Stimulated activated naive CD8-positive, alpha-beta T cell treated with anti-CD3 and anti-CD28 coated beads, Interleukin-15, amount 100 ng/mL, for 72 hours (primary cell): Measurements from ENCODE around the gene SLC16A9.
"Not testable (repeated sequence)": the region's sequence is repeated elsewhere in the genome, so short reads cannot be mapped to it uniquely, and the experiment has no call there.

Experiments used
- ATAC-seq: fragments of 150-1000 bp; cut with Tn5 transposase; 2 replicates; pipeline ENCODE4 v1.10.0; 2021; ENCODE audit warnings: mild to moderate bottlenecking, moderate library complexity
- DNase-seq, 2 donors: peaks; one replicate each; pipeline ENCODE4 v3.0.0; 2021 to 2022
- H3K27ac Mint-ChIP-seq, 2 donors: one replicate each; pipeline ENCODE4 v1.8.0; 2022; ENCODE audit warnings: mild to moderate bottlenecking in 2 of 2, mixed read lengths in 2 of 2, moderate library complexity in 2 of 2
- H3K27me3 Mint-ChIP-seq: one replicate; pipeline ENCODE4 v1.8.0; 2022; ENCODE audit warnings: mixed read lengths
- H3K4me1 Mint-ChIP-seq: one replicate; pipeline ENCODE4 v1.8.0; 2022; ENCODE audit warnings: mild to moderate bottlenecking, mixed read lengths
- H3K4me3 Mint-ChIP-seq, 2 donors: one replicate each; pipeline ENCODE4 v1.8.0; 2022; ENCODE audit warnings: mild to moderate bottlenecking in 2 of 2, mixed read lengths in 2 of 2, moderate library complexity in 1 of 2
- H3K9me3 Mint-ChIP-seq, 2 donors: one replicate each; pipeline ENCODE4 v1.8.0; 2022; ENCODE audit warnings: mixed read lengths in 2 of 2

Gene SLC16A9

DNA sequence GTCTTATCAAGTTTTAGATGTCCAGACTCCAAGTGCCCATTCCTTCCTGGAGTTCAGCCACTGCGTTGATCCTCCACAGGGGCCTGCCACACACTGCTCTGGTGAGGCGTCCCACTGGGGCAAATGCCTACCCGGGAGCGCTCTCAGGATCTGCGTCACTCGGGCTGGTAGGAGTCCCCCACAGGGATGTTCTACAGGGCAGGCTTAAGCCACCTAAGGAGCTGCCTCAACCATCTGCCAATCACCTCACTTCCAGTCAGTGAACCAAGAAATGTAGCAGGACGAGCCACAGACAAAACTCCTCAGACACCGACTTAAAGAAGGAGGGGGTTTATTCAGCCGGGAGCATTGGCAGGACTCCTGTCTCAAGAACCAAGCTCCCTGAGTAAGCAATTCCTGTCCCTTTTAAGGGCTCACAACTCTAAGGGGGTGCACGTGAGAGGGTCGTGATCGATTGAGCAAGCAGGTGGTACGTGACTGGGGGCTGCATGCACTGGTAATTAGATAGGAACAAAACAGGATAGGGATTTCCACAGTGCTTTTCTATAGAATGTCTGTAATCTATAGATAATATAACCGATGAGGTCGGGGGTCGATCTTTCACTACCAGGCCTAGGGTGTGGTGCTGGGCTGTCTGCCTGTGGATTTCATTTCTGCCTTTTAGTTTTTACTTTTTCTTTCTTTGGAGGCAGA is 23.8 kb upstream of the SLC16A9 start:
- DNase-seq, H3K4me1 Mint-ChIP-seq, H3K27ac Mint-ChIP-seq, H3K4me3 Mint-ChIP-seq, H3K9me3 Mint-ChIP-seq, ATAC-seq: not testable (repeated sequence)
- H3K27me3 Mint-ChIP-seq, result peaks cover 11% of the 10 kb centered on the region

DNA sequence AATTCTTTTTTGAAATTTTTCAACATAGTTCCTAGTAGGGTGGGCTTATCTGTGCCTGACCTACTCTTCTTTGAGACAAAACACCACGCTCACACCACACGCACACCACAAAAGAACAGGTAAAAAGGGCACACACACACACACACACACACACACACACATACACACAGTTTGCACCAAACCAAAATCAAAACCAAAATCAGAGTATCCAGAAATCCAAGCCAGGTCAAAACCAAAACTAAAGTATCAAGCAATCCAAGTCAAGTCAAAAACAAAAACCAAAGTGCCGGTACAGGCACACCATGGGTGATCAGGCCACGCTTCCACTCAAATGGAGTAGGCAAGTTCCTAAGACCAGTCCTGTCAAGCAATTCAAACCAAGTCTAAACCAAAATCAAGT is 23.2 kb upstream of the SLC16A9 start:
- H3K9me3 Mint-ChIP-seq, H3K4me3 Mint-ChIP-seq, H3K27ac Mint-ChIP-seq, ATAC-seq, H3K27me3 Mint-ChIP-seq, DNase-seq, H3K4me1 Mint-ChIP-seq: not testable (repeated sequence)

DNA sequence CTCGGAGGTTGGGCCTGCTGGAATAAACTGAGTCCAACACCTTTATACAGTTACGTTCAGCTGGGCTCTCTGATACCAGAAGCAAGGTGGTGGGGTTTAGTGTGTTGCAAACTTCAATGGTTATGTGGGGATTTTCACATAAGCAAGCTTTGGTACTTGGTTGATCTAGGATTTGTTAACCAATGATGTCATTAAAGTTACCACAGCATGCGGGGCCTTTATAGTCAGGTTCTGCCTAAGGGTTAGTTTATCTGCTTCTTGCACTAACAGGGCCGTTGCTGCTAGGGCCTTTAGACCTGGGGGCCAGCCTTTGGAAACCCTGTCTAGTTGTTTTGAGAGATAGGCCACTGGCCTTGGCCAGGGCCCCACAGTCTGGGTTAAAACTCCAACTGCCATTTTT is 19.5 kb upstream of the SLC16A9 start:
- ATAC-seq, H3K4me1 Mint-ChIP-seq, H3K27ac Mint-ChIP-seq, H3K27me3 Mint-ChIP-seq, DNase-seq, H3K9me3 Mint-ChIP-seq, H3K4me3 Mint-ChIP-seq: not testable (repeated sequence)

DNA sequence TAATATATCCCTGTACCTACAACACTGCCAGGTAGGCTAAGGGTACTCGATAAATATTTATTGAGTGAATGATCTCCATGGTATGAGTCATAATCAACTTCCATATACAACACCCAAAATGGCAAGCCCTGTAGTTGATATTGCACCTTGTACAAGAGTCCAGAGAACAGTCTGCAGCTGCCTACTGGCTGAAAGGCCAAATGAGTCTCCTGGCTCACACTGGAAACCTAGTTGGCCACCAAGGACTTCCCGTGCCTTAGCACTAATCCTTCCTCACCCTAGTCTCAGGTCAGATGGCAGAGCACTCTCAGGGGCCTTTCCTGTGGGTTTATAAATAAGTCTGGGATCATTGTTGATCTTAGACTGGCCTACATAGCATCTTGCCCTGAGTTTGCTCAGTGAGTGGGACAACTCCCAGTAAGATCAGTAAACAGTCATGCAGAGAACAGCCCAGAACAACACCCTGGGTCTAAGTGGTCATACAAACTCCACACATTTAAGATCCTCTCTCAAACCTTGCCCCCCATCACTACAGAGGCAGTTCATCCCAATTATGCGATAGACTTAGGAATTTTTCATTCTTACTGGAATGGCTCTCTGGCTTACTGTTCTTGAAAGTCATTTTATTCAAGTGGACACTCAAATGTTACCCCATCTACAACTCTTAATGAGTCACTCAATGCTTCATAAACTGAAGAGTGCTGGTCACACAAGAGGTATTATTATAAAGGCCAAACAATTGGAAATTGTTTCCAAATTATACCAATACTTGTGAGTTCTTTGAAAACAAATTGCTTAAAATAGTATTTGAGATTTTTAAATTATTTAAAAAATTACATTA is 14.7 kb upstream of the SLC16A9 start:
- no peak overlapping the region for H3K27ac Mint-ChIP-seq
- peaks cover 7% of the 10 kb centered on the region for H3K27me3 Mint-ChIP-seq
- ATAC-seq, result no peak
- no peak for DNase-seq
- H3K4me3 Mint-ChIP-seq, result no peak overlapping the region
- no peaks in the 10 kb centered on the region for H3K9me3 Mint-ChIP-seq
- H3K4me1 Mint-ChIP-seq, result no peaks in the 10 kb centered on the region

DNA sequence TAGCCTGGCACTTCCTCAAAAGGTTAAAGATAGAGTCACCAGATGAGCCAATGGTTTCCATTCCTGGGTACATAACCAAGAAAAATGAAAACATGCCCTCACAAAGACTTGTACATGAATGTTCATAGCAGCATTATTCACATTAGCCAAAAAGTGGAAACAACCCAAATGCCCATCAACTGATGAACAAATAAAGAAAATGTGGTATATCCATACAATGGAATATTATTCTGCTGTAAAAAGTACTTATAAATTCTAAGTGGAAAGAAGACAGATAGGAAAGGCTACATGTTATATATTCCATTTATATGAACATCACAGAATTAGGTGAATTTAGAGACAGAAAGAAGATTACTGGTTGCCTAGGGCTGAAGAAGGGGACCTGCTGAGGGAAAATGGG is 10.7 kb upstream of the SLC16A9 start:
- no peaks in the 10 kb centered on the region for H3K9me3 Mint-ChIP-seq
- peaks cover 30% of the 10 kb centered on the region for H3K27me3 Mint-ChIP-seq
- no peak overlapping the region for H3K27ac Mint-ChIP-seq
- H3K4me1 Mint-ChIP-seq, result no peaks in the 10 kb centered on the region
- no peak for ATAC-seq
- H3K4me3 Mint-ChIP-seq, result no peak overlapping the region
- DNase-seq, result no peak

DNA sequence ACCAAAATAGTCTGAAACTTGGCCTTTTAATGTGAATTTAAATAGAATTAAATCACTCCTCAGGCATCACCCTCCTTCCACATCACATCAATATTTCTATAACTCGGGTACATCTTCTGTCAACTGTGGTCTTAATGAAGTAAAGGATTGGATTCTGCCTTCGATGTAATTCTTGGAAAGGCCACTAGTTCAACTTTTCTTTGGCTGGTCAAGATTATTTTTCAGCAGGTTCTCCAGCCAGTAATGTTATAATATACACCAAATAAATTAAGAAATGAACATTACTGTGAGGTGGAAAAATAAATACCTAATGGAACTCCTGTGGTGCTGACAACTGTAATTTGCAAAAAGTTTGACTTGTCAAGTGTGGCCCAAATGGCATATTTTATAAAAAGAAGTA is 9.7 kb upstream of the SLC16A9 start:
- H3K27me3 Mint-ChIP-seq, result peaks cover 34% of the 10 kb centered on the region
- H3K4me3 Mint-ChIP-seq, result no peak overlapping the region
- no peaks in the 10 kb centered on the region for H3K4me1 Mint-ChIP-seq
- no peaks in the 10 kb centered on the region for H3K9me3 Mint-ChIP-seq
- no peak for ATAC-seq
- DNase-seq, result no peak
- no peak overlapping the region for H3K27ac Mint-ChIP-seq

DNA sequence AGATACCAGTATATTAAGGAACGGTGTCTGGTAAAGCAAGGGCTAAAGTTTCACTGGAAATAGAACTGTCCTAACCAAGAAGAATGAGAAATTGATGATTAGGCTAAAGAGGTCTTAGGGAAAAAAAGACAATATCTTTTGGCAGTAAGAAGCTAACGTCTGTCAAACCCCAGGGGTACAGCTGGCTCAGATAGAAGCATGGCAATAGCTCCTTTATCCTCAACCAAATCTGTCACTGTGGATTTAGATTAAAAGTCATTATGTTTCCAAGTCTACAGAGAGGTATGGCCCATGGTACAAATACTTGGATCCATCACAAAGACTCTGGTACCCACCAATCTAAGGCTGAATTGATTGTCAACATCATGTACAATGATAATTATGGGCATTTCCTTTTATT is 8.6 kb upstream of the SLC16A9 start:
- Mint-ChIP-seq H3K9me3 (no peaks in the 10 kb centered on the region), H3K4me1 (no peaks in the 10 kb centered on the region), H3K27ac (no peak overlapping the region), H3K27me3 (peaks cover 45% of the 10 kb centered on the region), H3K4me3 (no peak overlapping the region)
- ATAC-seq, result no peak
- no peak for DNase-seq

DNA sequence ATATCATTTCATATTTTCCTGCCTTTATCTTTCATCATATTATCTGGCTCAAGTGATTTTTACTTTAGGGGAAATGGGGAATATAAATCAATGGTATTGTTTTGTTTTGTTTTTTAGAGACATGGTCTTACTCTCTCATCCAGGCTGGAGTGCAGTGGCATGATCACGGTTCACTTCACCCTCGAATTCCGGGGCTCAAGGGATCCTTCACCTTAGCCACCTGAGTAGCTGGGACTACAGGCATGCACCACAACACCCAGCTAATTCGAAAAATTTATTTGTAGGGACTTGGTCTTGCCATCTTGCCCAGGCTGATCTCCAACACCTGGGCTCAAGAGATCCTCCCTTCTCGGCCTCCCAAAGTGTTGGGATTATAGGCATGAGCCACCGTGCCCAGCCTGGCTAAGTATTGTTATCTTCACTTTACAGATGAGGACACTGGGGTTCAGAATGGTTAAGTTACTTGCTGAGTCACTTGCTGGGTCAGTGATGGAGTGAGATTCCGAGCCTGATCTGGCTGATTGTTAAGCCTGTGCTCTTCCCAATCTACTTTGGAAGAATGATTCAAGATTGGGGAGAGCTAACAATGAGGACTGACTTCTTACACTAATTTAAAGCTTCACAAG is 3.7 kb upstream of the SLC16A9 start:
- ATAC-seq, result no peak
- Mint-ChIP-seq H3K4me1 (peaks cover 6% of the 10 kb centered on the region), H3K27ac (no peak overlapping the region), H3K9me3 (no peaks in the 10 kb centered on the region), H3K27me3 (peaks cover 82% of the 10 kb centered on the region), H3K4me3 (no peak overlapping the region)
- no peak for DNase-seq

DNA sequence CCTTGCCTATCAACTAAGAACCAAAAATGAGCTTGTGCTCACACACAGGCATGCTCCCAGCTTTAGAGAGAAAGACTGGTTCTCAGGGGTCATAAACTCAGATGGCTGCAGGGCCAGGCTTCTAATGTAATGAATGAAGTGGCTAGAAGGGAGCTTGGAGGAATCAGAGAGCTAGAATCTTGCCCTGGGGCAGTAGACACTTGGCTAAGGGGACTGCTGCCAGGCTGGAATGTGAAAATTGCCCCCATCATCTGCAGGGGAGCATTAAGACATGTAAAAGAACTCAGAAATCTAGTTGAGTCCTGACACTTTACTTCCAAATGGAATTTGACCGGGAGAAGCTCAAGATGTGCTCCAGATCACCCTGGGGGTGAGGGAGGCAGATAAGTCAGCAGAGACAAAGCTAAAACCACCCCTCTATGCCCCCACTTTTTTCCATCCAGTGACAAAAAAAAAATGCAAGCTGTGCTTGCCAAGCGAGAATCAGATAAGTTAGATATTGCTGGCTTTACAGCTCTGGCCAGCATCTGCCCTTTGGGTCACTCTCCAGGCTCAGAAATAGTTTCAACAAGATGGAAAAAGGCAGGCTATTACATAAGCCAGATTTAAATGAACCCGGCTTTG is 2.3 kb upstream of the SLC16A9 start:
- DNase-seq (no peak), ATAC-seq (no peak)
- peaks cover 85% of the 10 kb centered on the region for H3K27me3 Mint-ChIP-seq
- H3K4me3 Mint-ChIP-seq, result no peak overlapping the region
- H3K4me1 Mint-ChIP-seq, result peaks cover 6% of the 10 kb centered on the region
- no peak overlapping the region for H3K27ac Mint-ChIP-seq
- no peaks in the 10 kb centered on the region for H3K9me3 Mint-ChIP-seq

DNA sequence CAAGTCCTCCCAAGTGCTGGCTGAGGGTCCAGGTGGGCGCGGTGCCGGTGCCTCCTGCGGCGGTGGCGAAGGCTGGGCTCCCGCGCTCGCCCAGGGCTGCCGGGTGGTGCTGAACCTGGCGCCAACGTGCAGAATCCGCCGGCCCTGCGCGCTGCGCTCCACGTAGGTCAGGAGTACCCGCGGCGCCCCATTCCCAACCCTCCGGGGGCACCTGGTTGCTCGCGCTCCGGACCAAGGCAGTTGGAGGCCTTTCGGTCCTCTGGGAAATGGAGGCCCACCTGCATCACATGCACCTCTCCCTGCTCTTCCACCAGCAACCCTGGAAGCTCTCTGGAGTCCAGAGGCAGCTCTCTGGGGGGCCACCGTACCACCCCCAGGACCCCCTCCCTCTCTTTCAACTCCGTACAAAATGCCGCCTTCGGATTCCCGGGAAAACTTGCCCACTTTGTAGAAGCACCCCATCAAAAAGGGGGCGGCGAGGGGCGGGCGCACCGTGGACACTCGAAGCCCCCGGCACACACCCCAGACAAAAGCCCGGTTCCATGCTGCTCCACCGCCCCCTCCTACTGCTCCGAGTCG is 745 bp downstream of the SLC16A9 start:
- DNase-seq (peak in 1 of 2 donors; percentile 5), ATAC-seq (peak; percentile 40)
- H3K27me3 Mint-ChIP-seq, result peaks cover 86% of the 10 kb centered on the region

DNA sequence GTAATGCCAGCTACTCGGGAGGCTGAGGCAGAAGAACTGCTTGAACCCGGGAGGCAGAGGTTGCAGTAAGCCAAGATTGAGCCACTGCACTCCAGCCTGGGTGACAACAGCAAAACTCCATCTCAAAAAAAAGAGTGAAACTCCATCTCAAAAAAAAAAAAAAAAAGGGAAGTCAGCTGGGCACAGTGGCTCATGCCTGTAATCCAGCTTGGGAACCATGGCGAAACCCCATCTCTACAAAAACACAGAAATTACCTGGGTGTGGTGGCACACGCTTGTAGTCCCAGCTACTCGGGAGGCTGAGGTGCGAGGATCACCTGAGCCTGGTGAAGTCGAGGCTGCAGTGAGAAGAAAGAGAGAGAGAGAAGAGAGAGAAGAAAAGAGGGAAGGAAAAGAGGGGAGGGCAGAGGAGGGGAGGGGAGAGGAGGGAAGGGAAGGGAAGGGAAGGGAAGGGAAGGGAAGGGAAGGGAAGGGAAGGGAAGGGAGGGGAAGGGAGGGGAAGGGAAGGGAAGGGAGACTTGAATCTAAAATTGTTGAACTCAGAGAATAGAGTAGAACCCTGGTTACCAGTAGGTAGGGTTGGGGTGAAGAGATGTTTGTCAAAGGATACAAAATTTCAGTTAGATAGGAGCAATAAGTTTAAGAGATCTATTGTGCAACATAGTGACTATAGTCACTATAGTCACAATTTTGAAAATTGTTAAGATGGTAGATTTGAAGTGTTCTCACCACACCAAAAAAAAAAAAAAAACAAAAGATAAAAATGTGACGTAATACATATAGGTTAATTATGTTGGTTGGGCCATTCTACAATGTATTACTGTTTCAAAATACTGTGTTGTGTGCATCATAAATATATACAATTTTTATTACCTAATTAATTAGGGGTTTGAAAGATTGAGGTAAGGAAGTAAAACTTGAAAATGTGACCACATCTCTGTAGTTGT is 2.5 kb downstream of the SLC16A9 start:
- Mint-ChIP-seq H3K9me3 (no peaks in the 10 kb centered on the region), H3K27ac (no peak overlapping the region), H3K4me1 (peaks cover 6% of the 10 kb centered on the region), H3K27me3 (peaks cover 70% of the 10 kb centered on the region), H3K4me3 (no peak overlapping the region)
- ATAC-seq (no peak), DNase-seq (no peak)

More for the DNA sequence above, 745 bp downstream of the SLC16A9 start:
- peaks cover 6% of the 10 kb centered on the region for H3K4me1 Mint-ChIP-seq
- peak overlapping the region; percentile 83 to 86 for H3K4me3 Mint-ChIP-seq
- H3K9me3 Mint-ChIP-seq, result no peaks in the 10 kb centered on the region
- H3K27ac Mint-ChIP-seq, result peak overlapping the region in 1 of 2 donors; percentile 76

DNA sequence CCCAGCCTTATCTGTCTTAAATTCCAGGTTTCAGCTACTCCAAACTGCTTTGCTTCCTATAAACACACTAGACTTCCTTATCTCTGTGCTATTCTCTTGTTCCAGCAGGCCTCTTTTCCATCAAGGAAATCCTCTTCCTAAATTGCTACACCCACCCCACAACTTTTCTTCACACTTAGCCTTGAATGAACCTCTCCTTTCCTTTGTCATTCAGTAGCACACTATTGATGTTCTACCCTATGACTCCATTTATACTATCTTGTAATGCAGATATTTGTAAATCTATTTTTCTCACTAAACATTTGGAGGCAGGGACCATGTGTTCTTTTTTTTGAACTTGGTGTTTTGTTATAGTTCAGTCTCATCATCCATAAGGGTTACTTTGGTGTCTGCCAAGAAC is 3.7 kb downstream of the SLC16A9 start:
- H3K4me3 Mint-ChIP-seq, result no peak overlapping the region
- ATAC-seq (no peak), DNase-seq (no peak)
- no peaks in the 10 kb centered on the region for H3K9me3 Mint-ChIP-seq
- peaks cover 64% of the 10 kb centered on the region for H3K27me3 Mint-ChIP-seq
- peak overlapping the region in 1 of 2 donors; percentile 2 for H3K27ac Mint-ChIP-seq
- H3K4me1 Mint-ChIP-seq, result peaks cover 6% of the 10 kb centered on the region

DNA sequence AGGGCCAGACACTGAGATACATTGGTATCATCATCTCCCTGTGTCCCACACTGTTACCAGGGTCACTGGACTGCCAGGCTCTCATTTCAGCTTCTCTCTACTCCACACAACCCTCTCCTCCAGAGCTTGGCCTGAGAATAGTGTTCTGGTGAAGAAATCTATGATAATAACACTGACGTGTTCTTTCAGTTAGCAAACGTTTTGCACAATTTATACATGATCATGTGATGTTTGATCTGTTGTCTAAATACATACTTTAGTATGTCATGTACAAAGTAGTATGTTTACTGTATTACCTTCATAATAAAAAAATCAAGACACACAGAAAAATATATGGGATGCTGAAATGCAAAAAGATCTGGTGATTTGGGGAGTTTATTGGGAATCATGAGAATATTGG is 5.0 kb downstream of the SLC16A9 start:
- no peak overlapping the region for H3K27ac Mint-ChIP-seq
- H3K4me3 Mint-ChIP-seq, result no peak overlapping the region
- peaks cover 63% of the 10 kb centered on the region for H3K27me3 Mint-ChIP-seq
- no peaks in the 10 kb centered on the region for H3K9me3 Mint-ChIP-seq
- H3K4me1 Mint-ChIP-seq, result peaks cover 6% of the 10 kb centered on the region
- DNase-seq (no peak), ATAC-seq (no peak)

DNA sequence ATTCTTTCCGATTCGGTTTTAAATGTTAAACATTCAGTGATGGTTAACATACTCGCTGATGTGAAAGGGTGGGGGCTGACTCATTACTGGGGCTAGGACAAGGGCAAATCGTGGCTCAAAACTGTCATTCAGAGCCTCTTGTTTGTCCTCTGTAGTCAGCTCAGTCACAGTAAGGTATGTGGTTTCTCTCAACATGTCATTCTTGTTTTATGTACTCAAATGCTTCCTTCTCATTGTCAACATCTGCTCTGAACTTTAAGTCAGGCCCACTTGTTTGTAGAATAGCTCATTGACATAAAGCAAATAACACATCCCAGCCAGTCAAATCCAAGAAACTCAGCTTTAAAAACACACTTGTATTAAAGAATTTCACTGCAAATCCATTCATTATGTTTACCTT is 7.3 kb downstream of the SLC16A9 start:
- H3K4me3 Mint-ChIP-seq, result no peak overlapping the region
- H3K4me1 Mint-ChIP-seq, result no peaks in the 10 kb centered on the region
- no peak overlapping the region for H3K27ac Mint-ChIP-seq
- peaks cover 56% of the 10 kb centered on the region for H3K27me3 Mint-ChIP-seq
- no peaks in the 10 kb centered on the region for H3K9me3 Mint-ChIP-seq
- no peak for DNase-seq
- ATAC-seq, result peak; percentile 52
